ENCODE measurements around the gene KLK3.

DNA sequence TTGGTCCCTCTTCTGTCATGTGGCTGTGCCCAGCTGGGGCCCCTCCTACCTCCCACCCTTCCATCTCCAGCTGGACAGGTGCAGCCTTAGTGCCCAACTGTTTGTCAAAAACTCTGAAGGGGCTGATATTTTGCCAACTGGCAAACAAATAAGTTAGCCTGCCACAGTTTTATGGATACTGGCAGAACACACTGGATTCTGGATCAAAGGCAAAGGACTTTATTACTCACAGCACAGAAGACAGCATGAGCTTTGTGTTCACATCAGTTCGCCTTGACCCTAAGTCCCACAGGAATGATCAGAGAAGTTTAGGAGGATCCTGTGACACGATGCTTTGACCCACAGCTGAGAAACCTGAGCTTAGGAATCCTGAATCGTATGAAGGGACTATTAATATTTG is 34.9 kb downstream of the KLK3 start:
- TF ChIP-seq, protein P1, sequence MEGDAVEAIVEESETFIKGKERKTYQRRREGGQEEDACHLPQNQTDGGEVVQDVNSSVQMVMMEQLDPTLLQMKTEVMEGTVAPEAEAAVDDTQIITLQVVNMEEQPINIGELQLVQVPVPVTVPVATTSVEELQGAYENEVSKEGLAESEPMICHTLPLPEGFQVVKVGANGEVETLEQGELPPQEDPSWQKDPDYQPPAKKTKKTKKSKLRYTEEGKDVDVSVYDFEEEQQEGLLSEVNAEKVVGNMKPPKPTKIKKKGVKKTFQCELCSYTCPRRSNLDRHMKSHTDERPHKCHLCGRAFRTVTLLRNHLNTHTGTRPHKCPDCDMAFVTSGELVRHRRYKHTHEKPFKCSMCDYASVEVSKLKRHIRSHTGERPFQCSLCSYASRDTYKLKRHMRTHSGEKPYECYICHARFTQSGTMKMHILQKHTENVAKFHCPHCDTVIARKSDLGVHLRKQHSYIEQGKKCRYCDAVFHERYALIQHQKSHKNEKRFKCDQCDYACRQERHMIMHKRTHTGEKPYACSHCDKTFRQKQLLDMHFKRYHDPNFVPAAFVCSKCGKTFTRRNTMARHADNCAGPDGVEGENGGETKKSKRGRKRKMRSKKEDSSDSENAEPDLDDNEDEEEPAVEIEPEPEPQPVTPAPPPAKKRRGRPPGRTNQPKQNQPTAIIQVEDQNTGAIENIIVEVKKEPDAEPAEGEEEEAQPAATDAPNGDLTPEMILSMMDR (IDR thresholded peaks at IDR 0.05) = no peak
- no peak for TF ChIP-seq EZH2 (IDR thresholded peaks at IDR 0.05; ENCODE audit: borderline replicate concordance, insufficient read depth, low read depth, low read length, poor library complexity, severe bottlenecking)
